GM21528 (cell line): Measurements from ENCODE around the gene OTOP3.

Source experiments
- ATAC-seq: cut with Tn5 transposase; IDR thresholded peaks from one replicate; pipeline ENCODE4 v1.9.1; 2021; ENCODE audit warnings: mild to moderate bottlenecking, moderate library complexity; ENCODE audit not compliant: unreplicated experiment, low FRiP score

Gene OTOP3

GRCh38 chr17:74937064-74938051 lies 1.7 kb downstream of the OTOP3 start:
- no peak for ATAC-seq

GRCh38 chr17:74938194-74938950 lies 2.7 kb downstream of the OTOP3 start:
- ATAC-seq, result no peak

- ATAC-seq, result no peak
Observed at GRCh38 chr17:74939534-74939933, 3.8 kb downstream of the OTOP3 start.

GRCh38 chr17:74941128-74941725 lies 5.5 kb downstream of the OTOP3 start:
- no peak for ATAC-seq

GRCh38 chr17:74943808-74944522 lies 8.3 kb downstream of the OTOP3 start:
- no peak for ATAC-seq

- ATAC-seq, result no peak
Observed at GRCh38 chr17:74945543-74945942, 9.8 kb downstream of the OTOP3 start.

- no peak for ATAC-seq
Observed at GRCh38 chr17:74946641-74947040, 10.9 kb downstream of the OTOP3 start.

- ATAC-seq, result no peak
Observed at GRCh38 chr17:74947041-74947754, 11.5 kb downstream of the OTOP3 start.

- ATAC-seq, result no peak
Observed at GRCh38 chr17:74949455-74950115, 13.9 kb downstream of the OTOP3 start.

GRCh38 chr17:74950207-74950606 lies 14.5 kb downstream of the OTOP3 start:
- no peak for ATAC-seq

GRCh38 chr17:74951065-74951464 lies 15.4 kb downstream of the OTOP3 start:
- ATAC-seq, result no peak

GRCh38 chr17:74951680-74952421 lies 16.2 kb downstream of the OTOP3 start:
- no peak for ATAC-seq

- ATAC-seq, result no peak
Observed at GRCh38 chr17:74952431-74953133, 16.9 kb downstream of the OTOP3 start.

GRCh38 chr17:74953134-74953687 lies 17.5 kb downstream of the OTOP3 start:
- no peak for ATAC-seq

- ATAC-seq, result no peak
Observed at GRCh38 chr17:74954115-74954514, 18.4 kb downstream of the OTOP3 start.

GRCh38 chr17:74954665-74955421 lies 19.1 kb downstream of the OTOP3 start:
- ATAC-seq, result no peak

GRCh38 chr17:74956093-74956492 lies 20.4 kb downstream of the OTOP3 start:
- ATAC-seq, result no peak
